GM18498 (cell line): ENCODE results near the gene ZBTB7A.

ENCODE experiments used
- ATAC-seq: cut with Tn5 transposase; IDR thresholded peaks from one replicate; pipeline ENCODE4 v1.9.1; 2021; ENCODE audit warnings: mild to moderate bottlenecking, moderate library complexity; ENCODE audit not compliant: unreplicated experiment

The ZBTB7A gene

DNA sequence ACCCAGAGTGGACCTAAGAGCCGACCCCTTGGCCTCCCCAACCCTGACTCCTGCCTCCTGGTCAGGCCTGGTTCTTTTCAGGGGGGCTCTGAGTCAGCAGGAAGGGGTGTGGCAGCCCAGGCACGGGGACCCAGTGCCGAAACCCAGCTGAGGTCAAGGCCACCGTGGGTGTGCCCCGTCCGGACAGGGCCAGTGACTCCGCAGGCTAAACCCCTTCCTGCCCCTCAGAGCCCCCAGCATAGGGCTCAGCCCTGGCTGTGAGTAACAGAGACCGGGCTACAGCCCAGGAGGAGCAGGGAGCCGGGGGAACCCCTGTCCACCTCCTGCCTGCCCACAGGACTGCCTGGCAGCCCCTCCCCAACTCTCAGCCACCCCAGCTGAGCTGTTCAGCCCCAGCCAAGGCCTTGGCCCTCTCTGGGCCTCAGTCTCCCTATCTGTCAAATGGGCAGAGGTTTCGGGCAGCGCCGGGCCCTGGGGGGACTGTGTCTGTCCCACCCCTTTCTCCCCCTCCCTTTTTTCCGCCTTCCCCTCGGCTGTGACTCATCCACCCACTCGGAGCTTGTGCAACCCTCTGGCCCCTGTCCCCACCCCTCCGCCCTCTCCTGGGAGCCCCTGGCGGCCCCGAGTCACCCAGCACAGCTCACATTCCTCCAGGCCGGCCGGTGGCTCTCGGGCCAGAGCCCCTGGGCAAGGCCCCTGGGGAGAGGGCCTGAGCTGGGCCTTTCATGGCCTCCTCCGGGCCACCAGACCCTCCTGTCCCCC is 8.6 kb downstream of the ZBTB7A start:
- no peak for ATAC-seq

DNA sequence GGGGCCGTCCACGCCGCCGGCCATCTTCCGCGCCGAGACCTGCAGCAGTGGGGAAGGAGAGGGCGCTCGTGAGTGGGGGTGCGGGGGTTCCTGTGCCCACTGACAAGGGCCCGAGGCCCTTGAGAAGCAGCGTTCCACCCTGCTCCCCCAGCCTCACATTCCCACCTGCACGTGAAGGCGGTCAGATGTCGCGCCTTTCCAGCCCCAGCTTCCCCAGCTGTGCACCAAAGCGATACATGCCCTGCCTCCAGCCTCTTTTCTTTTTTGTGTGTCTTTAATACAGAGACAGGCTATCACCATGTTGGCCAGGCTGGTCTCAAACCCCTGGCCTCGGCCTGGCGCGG is 11.5 kb downstream of the ZBTB7A start:
- no peak for ATAC-seq

DNA sequence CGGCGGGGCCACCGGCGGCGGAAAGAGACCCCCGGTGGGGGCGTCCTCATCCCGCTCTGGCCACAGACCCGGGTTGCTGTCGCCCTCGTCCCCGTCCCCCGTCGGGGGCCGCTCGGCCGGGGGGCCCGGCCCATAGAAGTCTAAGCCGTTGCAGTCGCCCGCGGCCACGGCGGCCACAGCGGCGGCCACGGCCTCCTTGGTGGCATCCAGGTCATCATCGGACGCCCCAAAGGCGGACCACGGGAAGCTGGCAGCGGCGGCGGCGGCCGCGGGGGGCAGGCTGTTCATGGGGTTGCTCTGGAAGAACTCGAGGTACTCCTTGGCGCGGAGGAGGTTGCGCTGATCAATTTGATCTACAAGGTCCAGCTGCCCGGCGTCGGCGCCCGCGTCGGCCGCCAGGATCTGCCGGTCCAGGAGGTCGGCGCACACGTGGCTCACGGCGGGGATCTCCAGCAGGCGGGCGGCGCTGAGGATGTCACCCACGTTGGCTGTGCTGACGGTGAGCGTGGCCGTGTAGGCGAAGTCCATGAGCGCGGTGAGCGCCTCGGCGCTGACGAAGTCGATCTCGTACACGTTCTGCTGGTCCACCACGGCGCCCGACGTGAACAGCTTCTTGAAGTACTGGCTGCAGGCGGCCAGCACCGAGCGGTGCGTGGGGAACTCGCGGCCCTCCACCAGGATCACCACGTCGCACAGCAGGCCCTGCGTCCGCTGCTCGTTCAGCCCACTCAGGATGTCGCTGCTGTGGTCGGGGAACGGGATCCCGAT is 12.1 kb downstream of the ZBTB7A start:
- no peak for ATAC-seq

DNA sequence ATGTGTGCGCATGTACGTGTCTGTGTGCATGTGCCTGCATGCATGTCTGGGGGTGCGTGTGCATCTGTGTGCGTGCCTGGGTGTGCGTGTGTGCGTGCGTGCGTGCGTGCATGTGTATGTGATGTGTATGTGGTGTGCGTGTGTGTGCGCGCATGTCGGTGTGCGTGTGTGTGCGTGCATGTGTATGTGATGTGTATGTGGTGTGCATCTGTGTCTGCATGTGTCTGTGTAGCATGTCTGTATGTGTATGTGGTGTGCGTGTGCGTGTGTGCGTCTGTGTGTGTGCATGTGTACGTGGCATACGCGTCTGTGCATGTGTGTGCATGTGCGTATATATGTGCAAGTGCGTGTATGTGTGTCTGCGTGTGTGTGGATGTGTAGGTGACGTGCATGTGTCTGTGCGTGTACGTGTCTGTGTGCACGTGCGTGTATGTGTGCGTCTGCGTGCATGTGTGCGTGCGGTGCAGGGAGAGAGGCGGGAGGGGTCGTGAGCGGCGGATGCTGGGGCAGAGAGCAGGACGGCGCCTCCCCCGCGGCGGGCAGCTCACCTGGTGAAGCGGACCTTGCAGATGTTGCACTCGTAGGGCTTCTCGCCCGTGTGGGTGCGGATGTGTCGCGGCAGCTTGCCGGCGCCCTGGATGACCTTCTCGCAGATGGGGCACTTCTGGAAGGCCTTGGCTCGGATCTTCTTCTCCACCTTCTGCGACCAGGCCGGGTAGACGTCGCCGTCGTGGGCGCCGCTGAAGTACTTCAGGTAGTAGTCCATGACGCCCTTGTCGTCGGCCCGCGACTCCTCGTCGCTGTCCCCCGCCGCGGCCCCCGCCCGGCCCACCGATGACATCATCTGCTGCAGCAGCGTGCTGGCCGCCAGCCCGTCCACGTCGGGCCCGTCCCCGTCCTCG is 13.0 kb downstream of the ZBTB7A start:
- no peak for ATAC-seq

DNA sequence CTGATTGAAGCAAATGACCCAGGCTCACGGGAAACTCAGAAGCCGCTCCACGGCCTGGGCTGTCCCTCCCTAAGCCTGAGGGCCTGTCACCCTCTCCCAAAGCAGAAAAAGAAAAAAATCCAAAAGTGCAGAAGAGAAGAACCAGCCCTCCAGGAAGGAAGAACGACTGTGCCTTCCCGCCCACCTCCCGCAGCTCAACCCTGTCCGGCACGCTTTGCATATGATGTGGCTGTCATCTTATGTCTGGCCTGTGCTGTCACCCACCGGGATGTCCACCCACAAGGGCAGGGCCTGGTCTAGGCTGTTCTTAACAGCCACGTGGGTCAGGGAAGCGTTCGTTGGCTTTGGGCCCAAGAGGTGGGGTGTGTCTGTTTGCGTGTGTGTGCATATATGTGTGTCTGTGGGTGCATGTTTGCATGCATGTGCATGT is 13.7 kb downstream of the ZBTB7A start:
- no peak for ATAC-seq

DNA sequence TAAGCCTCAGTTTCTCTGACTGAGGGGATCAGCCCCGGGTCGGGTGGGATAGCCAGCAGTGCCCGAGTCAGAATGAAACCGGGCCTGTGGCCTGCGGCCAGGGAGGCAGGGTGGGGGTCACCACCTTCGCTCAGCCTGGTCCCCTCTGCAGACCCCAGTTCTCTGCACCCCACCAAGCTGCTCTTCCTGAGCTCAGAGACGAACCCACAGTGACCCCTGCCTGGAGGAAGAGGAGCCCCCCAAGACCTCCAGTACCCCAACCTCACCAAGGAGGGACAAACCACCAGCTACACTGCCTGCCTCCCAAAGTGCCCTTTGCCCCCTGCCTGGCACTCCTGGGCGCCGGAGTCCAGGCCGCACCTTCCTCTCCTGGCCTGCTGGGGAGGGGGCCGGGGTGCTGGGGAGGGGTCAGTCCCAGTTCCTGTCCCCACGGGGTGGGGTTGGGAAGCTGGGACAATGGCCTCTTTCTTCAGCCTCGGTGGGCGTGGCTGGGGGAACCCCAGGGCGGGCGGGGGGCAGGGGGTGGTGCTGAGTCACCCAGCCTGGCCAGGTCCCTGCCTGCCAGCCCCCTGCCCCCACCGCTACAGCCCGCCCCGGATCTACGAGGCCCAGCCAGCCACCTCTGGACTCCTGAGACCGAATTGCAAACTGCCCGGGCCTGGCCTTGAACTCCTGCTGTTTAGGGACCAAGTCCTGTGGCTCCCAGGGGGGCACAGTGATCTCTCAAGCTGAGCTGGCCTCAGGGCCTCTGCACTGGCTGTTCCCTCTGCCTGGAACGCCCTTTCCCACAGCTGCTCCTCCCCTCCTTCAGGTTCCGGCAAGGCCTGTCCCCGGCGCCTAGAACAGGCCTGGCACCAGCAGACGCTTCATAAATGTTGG is 14.3 kb downstream of the ZBTB7A start:
- no peak for ATAC-seq

DNA sequence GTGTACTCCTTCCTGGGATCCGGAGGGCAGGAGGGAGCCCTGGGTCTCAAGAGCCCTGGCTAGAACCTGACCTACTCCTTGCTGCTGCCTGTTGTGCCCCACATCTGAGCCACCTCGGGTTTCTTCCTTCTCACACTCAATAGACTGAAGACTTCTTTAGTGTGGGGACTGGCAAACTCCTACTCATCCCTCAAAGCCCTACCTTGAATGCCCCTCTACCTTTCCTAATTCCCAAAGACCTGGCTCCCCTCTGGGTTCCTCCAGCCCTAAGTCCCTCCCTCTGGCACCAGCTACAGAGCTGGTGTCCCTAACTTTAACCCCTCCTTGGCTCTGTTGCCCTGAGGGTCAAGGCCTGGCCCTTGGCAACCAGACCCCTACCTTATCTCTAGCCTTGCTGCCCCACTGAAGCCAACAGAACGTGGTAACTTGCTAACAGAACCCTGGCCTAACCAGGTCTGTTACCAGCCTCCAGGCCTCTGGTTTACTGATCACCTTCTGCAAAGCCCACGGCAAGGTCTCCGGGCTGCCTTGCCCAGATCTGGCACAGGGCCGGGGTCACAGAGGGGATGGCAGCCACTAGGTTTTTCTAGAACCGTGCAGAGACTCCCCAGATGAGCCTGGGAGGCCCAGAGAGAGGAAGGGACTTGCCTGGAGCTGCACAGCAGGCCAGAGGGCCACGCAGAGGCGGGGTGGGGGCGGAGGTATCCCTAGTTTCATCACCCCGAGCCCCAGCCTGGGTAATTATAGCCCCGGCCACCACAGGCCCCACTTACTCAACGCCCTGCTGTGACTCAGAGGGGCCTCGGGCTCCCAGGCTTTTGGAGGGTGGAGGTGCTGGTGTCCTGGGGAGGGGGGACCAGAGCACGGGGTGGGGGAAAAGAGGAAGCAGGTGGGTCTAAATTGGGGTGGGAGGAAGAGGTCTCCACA is 15.3 kb downstream of the ZBTB7A start:
- ATAC-seq = no peak

DNA sequence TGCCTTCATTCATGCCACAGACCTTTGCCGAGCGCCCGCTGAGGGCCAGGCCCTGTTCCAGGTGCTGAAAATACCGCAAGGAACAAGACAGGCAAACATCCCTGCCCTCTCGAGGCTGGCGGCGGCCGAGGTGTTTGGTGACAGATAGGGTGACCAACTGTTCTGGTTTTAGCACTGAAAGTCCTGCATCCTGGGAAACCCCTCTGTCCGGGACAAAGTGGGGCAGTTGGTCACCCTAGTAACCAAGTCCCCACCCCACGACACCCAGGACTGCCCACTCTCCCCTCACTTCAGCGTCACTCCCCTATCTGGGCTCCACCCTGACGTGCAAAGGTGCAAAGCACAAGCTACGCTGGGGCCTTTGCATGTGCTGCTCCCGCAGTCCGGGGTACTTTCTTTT is 17.3 kb downstream of the ZBTB7A start:
- no peak for ATAC-seq

DNA sequence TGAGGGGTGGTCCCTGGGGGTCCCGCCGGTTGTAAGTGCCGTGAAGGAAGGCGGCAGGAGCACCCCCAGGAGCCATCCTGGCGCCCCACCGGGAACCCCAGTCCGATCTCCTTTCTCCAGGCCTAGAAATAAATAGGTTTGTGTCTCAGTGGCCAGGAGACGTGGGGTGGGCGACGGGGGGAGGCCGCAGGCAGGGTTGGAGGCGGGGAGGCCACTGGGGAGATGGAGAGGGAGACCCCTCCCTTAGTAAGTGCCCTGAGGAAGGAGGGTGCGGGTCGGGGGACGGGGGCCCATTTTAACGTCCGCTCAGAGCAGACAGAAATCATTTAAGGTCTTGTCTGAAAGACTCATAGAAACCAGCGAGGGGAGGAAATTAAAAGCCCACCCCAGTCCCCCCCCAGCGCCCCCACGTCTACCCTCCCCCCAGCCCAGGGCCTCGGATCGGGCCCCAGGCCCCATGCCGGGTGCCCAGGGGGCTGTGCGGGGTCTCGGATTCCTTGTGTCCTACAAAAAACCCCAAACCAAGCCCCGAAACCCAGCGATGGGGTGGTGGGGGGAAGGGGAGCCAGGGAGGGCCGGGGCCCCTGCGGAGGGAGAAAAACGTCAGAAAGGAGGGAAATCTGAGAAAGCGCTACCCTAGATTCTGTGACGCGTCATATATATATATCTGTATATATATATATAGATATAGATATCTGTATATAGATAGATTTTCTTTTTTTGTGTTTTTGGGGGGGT is 19.6 kb downstream of the ZBTB7A start:
- ATAC-seq = no peak

DNA sequence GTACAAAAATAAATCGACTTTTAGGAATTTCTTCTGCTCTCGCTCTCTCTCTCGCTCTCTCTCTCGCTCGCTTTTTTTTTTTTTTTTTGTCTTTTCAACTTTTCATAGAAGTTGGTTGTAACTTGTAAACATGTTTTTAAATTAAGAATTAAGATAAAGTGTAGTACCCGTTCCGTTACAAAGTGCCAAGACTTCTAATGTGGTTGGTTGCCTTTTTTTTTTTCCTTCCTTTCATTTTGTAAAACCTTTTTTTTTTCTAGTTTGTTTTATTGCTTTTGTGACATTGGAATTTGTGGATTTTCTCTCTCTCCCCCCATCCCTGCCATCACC is 20.4 kb downstream of the ZBTB7A start:
- ATAC-seq = no peak

DNA sequence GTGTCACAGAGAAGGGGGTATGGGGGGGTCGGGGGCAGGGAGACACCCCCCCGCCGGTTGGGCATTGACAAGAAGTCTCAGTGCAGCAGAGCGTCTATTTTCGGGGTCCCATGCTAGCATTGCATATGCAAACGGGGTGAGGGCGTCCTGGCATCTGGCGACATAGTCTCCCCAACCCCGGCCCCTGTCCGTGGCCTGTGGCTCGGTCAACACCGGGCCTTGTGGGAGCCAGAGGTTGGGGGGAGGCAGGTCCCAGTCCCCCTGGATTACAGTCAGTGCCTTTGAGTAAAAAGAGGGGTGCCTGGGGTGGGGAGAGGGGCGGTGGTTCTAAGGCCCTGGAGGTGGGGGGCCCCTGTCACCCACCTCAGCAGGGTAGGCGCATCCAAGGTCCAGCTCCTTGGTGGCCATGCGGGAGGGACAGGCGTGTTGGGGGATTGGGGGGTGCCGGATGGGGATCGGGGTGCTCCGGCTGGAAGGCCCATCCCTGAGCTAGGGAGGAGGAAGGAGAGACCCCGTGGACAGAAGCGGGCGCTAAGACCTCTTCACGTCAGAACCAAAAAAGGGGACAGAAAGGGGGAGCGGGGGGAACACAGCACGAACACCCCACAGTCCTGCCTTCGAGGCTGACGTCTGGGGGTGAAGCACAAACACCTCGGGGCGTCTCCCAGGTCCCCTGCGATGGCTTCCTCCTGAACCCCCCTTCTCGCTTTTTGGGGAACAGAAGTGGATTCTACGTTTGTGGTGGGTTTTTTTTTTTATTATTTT is 20.9 kb downstream of the ZBTB7A start:
- ATAC-seq = no peak

DNA sequence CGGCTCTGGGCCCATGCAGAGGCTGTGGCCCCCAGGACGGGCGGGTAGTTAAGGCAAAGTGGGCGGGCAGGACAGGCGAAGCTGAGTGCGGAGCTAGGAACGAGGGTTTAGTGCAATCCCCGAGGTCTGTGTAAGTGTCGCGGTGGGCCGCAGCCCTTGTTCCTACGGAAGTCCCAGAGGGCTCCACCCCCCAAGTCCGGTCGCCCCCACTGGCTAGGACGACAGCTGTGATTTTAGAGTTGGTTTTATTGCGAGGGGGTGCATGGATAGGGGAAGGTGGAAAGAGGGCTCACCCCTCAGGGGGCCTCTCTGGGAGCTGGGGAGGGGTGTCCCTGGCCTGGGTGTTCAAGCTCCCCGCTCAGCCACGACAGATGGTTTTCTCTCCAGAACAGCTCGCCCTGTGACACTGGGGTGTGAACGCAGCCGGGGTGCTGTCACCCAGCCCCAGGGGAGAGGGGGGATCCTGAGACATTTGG is 21.7 kb downstream of the ZBTB7A start:
- no peak for ATAC-seq

DNA sequence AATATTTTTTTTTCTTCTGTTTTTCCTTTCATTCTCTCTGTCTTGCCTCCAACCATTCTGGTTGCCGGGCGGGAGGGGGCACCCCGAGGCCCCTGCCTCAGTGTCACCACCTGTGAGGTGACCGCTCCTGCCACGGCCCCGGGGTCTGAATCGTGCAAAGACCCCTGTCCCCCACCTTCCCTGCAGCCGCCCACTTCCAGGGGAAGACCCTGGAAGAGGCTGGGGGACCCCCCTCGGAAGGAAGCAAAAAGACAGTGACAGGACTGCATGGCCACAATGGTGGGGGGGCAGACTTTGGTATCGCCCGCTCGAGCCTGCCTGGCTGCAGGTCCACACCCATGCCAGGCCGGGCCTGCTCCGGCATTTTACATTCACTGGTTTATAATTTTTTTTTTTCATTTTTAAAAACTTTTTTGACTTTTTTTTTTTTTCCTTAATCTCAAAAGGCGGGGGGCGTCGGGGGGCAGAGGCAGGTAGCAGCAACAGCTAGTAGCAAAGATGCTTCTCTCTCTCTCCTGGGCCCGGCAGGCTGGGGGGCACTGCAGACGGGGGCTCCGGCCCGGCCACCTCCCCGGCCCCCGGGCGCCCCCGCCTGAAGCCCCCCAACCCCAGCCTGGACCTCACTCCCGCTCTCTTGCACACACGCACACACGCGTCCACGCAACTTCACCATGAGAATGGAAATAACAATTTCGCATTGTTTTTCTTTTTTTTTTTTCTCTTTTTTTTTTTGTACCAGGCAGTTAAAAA is 22.6 kb downstream of the ZBTB7A start:
- ATAC-seq = no peak

DNA sequence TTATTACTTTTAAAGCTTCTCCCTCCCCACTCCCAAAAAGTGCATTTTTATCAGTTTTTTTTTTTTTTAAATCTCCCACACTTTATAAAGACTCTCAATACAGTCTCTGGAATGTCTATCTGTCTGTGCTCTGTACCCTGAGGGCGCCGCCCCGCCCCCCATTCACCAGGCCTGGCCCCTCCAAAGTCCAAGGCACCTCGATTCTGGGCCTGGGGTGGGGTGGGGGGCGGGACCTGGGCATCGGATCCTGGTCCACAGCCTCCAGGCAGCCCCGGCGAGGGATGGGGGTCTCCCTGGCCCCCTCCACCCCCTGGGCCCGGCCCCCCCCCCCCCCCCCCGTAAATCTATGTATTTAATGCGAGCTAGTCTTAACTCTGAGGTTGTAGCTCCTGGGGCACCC is 23.3 kb downstream of the ZBTB7A start:
- ATAC-seq = no peak

DNA sequence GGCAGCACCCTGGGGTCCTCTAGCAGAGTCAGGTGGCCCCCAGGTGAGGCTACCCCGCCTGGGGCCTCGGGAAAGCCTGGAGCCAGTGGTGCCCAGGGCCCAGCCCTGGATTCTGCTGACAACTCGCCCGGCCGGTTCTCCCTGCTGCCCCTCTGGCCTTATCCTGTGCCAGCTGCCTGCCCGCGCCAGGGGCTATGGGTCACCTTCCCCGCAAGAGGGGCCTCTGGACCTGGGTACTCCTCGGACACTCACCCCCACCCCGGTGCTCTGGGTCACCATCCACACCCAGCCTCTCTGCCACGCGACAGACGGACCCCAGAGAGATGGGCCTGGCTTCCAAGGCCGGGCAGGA is 24.0 kb downstream of the ZBTB7A start:
- ATAC-seq = no peak

DNA sequence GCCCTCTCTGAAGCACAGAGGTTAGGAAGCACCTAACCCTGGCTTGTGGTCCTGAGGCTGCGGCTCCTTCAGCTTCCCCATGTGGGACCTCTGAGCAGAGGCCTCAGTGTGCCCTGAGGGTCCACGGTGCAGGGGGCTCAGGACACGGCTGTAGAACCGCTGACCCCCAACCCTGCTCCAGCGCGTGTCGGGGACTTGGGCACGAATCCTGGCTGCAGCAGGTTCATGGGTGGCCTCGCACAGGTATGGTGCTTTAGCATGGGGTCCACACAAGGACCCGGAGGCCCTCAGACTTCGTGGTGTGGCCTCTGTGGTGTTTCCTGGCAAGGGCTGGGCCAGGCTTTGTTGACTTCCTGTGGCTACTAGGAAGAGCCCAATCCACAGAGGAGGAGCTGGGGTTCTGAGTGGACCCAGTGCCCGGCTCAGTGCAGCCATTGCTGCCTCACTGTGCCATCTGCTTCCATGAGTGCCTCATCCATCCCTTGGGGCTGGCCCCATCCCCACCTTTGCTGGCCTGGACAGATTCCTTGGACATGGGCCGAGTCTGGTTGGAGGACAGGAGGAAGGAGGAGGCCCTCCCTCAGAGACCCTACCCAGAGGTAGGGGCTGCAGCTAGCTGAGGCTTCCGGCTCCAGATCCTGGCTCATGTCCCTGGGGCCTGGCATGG is 24.5 kb downstream of the ZBTB7A start:
- ATAC-seq = no peak
